Epithelial cell of prostate (primary cell): ENCODE measurements around the gene SGK1.
"Not testable (repeated sequence)": the region's sequence is repeated elsewhere in the genome, so short reads cannot be mapped to it uniquely, and the experiment has no call there.

Experiments
- DNase-seq: peaks from one replicate; pipeline ENCODE4 v3.0.0-alpha.2; 2011; ENCODE audit warnings: low read depth, low spot score
- H3K27ac ChIP-seq: fragments of 450-650 bp; 2 replicates; pipeline ENCODE4 v1.5.1; 2017; ENCODE audit warnings: mild to moderate bottlenecking

Gene SGK1

GRCh38 chr6:134196568-134197193 lies 121.2 kb downstream of the SGK1 start:
- no peak for DNase-seq
- no peak overlapping the region for H3K27ac ChIP-seq

DNA sequence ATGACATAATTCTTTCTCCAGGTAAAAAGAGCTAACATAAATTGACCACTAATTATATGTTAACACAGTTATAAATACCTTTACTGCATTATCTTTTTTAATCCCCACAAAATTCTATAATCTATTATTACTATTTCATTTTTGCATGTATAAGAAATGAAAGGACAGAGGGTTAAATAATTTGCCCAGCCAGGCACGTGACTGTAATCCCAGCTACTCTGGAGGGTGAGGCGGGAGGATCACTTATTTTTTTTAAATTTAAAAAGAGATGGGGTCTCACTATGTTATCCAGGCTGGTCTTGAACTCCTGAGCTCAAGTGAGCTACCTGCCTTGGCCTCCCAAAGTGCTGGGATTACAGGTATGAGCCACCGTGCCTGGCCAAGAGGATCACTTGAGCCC lies 121.9 kb downstream of the SGK1 start:
- no peak overlapping the region for H3K27ac ChIP-seq
- DNase-seq, result no peak

- DNase-seq, result no peak
- no peak overlapping the region for H3K27ac ChIP-seq
These were observed 122.6 kb downstream of the SGK1 start for GRCh38 chr6:134195164-134195906.

DNA sequence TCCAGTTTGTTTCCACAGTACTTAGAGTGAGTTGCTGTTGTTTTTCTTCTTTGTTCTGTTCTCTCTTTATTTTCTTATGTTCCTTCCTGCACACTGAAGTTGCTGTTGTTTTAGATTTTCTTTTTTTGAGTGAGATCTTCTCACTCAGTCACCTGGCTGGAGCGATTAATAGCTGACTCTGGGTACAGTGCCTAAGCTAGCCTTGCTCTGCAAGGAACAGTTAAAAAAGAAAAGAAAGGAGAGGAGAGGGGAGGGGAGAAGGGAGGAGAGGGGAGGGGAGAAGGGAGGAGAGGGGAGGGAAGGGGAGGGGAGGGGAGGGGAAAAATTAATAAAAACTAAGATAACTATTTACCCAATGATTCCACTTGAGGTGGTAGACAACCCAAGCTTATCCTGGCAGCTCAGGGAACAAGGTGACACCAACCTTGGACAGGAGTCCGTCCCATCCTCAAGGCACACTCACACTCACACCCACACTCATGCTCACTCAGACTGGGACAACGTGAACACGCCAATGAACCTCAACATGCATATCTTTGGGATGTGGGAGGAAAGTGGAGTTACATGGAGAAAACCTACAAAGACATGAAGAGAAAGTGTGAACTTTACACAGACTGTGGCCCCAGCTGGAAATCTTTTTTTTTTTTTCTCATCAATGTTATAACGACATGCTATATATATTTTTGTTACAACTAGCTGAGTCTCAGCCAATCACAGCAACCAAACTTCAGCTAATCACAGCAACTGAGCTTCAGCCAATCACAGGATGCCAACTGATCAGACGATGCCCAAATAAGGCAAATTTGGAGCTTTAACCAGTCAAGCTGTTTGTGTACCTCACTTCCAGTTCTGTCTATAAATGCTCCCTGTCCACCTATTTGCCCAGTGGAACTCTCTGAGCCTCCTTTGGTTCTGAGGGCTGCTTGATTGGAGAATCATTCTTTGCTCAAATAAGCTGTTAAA lies 124.1 kb downstream of the SGK1 start:
- no peak overlapping the region for H3K27ac ChIP-seq
- DNase-seq, result no peak

DNA sequence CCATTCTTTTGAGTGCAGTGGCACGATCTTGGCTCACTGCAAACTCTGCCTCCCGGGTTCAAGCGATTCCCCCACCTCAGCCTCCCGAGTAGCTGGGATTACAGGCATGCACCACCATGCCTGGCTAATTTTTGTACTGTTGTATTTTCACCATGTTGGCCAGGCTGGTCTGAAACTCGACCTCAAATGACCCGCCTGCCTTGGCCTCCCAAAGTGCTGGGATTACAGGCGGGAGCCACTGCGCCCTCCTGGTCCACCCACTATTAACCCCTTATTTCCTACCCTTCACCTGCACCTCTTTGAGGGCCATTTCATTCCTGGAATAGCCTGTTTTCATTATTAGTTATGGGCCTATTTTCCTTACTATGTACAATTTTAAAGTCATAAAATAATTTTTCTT lies 125.3 kb downstream of the SGK1 start:
- not testable (repeated sequence) for H3K27ac ChIP-seq, DNase-seq

DNA sequence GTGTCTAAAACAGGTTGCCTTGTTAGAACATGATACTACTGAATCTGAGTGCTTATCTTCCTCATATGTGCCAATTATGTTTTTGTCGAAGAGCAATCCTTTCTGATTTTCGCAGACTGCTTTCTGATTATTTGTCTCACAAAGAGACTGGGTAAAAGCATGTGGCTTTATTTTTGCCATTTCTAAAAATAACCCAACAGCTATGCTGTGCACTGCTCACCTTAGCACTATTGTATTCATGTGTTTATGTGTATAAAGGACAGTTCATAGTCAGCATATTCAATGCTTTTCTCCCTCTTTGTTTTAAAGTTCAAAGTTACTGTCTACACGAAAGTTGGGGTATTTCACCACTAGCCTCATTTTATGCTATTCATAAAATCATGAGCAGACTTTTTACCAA lies 127.0 kb downstream of the SGK1 start:
- DNase-seq, result no peak
- no peak overlapping the region for H3K27ac ChIP-seq

DNA sequence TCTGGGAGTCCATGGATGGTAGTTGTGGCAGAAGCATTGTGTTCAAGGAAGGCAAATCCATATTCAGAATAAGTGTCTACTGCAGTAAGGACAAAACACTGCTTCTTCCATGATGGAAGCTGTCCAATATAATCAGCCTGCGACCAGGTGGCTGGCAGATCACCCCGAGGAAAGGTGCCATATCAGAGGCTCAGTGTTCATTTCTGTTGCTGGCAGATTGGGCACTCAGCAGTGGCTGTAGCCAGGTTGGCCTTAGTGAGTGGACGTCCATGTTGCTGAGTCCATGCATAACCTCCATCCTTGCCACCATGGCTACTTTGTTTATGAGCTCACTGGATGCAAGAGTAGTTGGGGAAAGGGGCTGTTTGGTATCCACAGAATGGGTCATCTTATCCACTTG lies 130.2 kb downstream of the SGK1 start:
- H3K27ac ChIP-seq, result no peak overlapping the region
- no peak for DNase-seq

DNA sequence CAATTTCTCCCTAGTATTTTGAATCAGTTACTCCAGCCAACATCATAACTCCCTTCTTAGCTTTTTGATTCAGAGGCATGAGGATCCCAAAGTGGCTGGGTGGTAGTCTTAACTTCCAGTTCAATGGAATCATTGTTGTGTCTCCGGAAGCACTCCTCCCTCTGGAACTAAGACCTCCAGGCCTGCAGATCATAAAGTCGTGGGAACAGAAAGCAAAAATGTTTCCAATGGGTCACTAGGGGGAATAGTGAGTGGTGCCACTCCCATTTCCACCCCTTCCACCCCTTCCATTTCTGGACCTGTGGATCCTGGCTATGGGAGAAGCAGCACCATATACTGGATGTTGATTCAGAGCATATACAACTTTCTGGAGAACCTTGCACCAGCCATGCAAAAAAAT lies 130.8 kb downstream of the SGK1 start:
- DNase-seq, result no peak
- H3K27ac ChIP-seq, result no peak overlapping the region

- H3K27ac ChIP-seq, result no peak overlapping the region
- no peak for DNase-seq
These were observed 131.6 kb downstream of the SGK1 start for GRCh38 chr6:134186355-134186754.

- H3K27ac ChIP-seq, result no peak overlapping the region
- DNase-seq, result no peak
These were observed 132.6 kb downstream of the SGK1 start for GRCh38 chr6:134185277-134185676.

DNA sequence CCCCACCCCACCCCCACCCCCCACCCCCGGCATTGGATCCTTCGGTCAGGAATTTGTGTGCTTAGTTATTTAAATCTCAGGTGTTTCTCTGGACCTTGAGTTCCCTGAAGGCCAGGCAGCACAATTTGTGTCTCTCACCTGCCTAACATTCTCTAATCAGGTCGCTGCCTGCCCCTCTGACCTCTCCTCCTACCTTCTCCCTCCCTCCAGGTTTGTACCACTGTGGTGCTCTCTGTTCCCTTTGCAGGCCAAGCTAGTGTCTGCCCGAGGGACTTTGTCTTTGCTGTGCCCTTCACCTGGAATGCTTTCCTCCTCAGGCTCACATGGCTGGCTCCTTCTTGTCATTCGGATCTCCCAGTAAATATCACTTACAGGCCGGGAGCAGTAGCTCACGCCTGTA lies 134.1 kb downstream of the SGK1 start:
- no peak overlapping the region for H3K27ac ChIP-seq
- DNase-seq, result no peak

- no peak for DNase-seq
- H3K27ac ChIP-seq, result no peak overlapping the region
These were observed 135.4 kb downstream of the SGK1 start for GRCh38 chr6:134182528-134182927.

DNA sequence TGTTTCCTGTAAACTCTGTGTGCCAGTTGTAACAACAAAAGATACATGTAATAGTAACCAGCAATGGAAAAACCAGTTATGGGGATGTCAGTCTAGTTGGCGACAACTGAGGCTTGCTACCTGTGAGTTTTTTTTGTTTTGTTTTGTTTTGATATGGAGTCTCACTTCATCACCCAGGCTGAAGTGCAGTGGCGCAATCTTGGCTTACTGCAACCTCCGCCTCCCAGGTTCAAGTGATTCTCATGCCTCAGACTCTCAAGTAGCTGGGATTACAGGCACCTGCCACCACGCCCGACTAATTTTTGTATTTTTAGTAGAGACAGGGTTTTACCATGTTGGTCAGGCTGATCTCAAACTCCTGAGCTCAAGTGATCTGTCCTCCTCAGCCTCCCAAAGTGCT lies 136.2 kb downstream of the SGK1 start:
- DNase-seq, H3K27ac ChIP-seq: not testable (repeated sequence)

DNA sequence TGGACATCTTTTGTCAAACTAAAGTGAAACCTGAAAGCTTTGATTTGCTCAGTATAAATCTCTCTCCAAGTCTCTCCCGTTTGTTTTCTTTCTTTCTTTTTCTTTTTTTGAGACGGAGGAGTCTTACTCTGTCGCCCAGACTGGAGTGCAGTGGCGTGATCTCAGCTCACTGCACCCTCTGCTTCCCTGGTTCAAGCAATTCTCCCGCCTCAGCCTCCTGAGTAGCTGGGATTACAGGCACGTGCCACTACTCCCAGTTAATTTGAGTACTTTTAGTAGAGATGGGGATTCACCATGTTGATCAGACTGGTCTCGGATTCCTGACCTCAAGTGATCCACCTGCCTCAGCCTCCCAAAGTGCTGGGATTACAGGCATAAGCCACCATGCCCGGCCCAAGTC lies 136.7 kb downstream of the SGK1 start:
- not testable (repeated sequence) for H3K27ac ChIP-seq, DNase-seq

DNA sequence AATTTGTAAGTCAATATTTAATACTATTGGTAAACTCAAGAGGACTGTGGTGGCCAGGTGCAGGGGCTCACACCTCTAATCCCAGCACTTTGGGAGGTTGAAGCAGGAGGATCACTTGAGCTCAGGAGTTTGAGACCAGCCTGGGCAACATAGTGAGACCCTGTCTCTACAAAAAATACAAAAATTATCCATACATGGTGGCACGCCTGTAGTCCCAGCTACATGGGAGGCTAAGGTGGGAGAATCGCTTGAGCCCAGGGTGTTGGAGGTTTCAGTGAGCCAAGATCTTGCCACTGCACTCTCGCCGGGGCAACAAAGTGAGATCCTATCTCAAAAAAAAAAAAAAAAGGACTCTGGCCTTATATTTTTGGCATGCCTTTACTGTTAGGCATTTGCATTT lies 137.4 kb downstream of the SGK1 start:
- DNase-seq, H3K27ac ChIP-seq: not testable (repeated sequence)

DNA sequence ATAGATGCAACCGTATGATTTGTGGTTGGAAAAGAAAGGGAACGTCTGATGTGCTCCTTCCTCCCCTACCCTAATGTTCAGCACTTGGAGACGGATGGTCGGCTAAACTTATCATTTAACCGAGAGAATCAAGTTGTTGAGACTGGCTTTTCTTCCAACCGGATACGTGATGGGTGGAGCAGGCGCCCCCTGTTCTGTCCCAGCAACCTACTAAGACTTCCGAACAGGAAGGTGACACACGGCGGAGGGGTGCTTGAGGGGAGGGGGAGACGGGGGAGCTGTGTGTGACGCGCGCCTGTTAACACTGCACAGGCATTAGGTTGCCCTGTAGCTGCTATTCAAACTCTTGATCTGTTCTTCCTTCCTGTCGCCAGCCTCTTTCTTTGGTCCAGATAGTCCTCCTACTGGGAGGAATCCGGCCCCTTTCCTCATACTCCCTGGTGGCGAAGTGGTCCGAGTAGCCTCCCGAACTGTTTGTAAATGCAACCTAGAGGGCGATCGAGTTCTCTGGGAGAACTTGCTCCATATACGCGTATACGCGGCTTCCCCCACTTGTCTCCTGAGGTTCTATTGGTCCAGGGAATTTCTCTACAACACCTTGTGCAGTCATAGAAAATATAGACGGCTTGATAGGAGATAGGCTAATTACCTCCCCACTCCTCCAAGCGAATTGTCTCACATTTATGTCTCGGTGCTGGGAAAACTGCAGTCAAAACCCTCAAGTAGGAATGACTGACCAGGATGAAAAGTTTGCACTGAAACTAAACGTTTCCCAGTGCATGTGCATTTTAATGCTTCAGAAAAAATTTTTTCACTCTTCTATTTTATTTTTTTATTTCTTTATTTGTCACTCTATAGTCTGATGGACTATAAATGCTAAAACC lies 139.5 kb downstream of the SGK1 start:
- H3K27ac ChIP-seq, result peak overlapping the region; percentile 46
- DNase-seq, result no peak

DNA sequence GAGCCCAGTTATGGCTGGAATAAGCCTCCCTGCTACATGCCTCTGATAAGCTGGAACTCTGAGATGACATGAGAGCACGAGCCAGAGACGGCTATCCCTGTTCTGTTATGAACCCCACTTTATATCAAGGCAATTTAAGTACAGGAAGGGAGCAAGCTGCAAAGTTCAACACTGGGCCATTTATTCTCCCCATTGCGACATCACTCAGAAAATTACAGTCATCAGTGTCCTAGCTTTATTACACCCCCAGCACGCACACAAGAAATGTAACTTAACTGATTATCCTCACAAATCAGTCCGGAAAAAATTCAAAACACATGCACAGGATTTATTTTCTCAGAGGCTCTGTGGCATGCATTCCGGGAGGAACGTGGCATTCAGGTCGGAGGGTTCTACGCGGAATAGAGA lies 140.2 kb downstream of the SGK1 start:
- DNase-seq, result no peak
- H3K27ac ChIP-seq, result peak overlapping the region; percentile 46

DNA sequence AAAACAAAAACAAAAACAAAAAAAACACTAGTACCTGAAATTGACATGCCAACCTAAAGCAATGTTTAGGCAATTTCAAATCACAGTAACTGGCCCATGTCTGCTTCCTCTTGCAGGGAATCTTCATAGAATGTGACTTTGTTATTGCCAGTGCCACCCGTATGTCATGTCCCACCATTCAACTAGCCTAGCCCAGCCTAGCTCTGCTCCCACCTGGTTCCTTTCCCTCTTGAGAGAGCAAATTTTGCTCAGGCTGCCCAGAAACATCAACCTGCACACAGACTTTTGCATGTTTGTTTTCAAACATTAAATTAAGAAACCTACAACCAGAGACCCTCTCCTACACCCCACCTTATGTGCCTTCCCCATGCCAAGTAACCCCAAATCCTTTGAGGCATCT lies 140.7 kb downstream of the SGK1 start:
- no peak for DNase-seq
- no peak overlapping the region for H3K27ac ChIP-seq

- DNase-seq, result no peak
- peak overlapping the region; percentile 77 for H3K27ac ChIP-seq
These were observed 141.5 kb downstream of the SGK1 start for GRCh38 chr6:134176264-134176975.
